GM12878 (cell line): Measurements from ENCODE around the gene BZW1. TPM values are rescaled to one million over a fixed set of nuclear protein-coding genes. Genes with fewer than 3 reads are reported as not detected.

Experiments
- ATAC-seq: fragments of 200-7000 bp; cut with Tn5 transposase; 3 replicates; pipeline ENCODE4 v1.9.1; 2020; ENCODE audit warnings: mild to moderate bottlenecking, moderate library complexity
- BruUV-seq: library from RNA; stranded (reverse); fragments of 400-500 nt; replicated peaks from 2 replicates; lab custom pipeline; 2021; lab: Mats Ljungman, UMichigan
- CTCF ChIA-PET: fragments of 300-600 bp; sonication (Branson Sonifier 250); formaldehyde crosslinking; extraction: SDS; loops from one replicate; lab custom pipeline; 2021; ENCODE audit warnings: inconsistent platforms; lab: Yijun Ruan, JAX
- POLR2A ChIA-PET: fragments of 350-600 bp; formaldehyde crosslinking; extraction: SDS; loops from one replicate; lab custom pipeline; 2021; ENCODE audit warnings: inconsistent platforms; lab: Charles Lee
- RAD21 ChIA-PET: fragments of 300-600 bp; sonication (Branson Sonifier 250); formaldehyde crosslinking; loops from one replicate; lab custom pipeline; 2023; ENCODE audit warnings: antibody characterized with exemption; ENCODE audit not compliant: unreplicated experiment; lab: Charles Lee
- SMC1A ChIA-PET: fragments of 300-600 bp; sonication (Branson Sonifier 250); formaldehyde crosslinking; loops from one replicate; lab custom pipeline; 2023; ENCODE audit not compliant: unreplicated experiment, uncharacterized antibody; lab: Charles Lee
- DNase-seq: peaks from one replicate; pipeline ENCODE4 v3.0.0-alpha.2; 2011; ENCODE audit warnings: low read depth, low spot score
- FAIRE-seq: peaks from 3 replicates; lab custom pipeline; 2011; peaks lifted over from hg19 to GRCh38; lab: Jason Lieb, UNC
- H2AFZ ChIP-seq: 2 replicates; pipeline ENCODE4 v1.6.0; 2011; ENCODE audit warnings: low read depth, low read length, control low read depth; ENCODE audit not compliant: control insufficient read depth
- H3K27ac ChIP-seq: 2 replicates; pipeline ENCODE4 v1.5.1; 2011; ENCODE audit warnings: control low read depth; ENCODE audit not compliant: control insufficient read depth, insufficient read depth
- H3K27me3 ChIP-seq, 2 experiments: replicated peaks in 1 of 2; 2 replicates each; pipeline versions ENCODE4 v1.6.0 to v1.6.1; 2011; ENCODE audit warnings: low read length in 1 of 2; ENCODE audit not compliant: control insufficient read depth in 2 of 2, insufficient read depth in 2 of 2
- H3K36me3 ChIP-seq, 2 experiments: 2 replicates each; pipeline ENCODE4 v1.5.1; 2011; ENCODE audit warnings: low read length in 1 of 2; ENCODE audit not compliant: control insufficient read depth in 2 of 2, insufficient read depth in 2 of 2
- H3K4me1 ChIP-seq: 2 replicates; pipeline ENCODE4 v1.6.1; 2011; ENCODE audit warnings: mild to moderate bottlenecking, low read length, moderate library complexity, mixed read lengths; ENCODE audit not compliant: control insufficient read depth, insufficient read depth
- H3K4me2 ChIP-seq: 2 replicates; pipeline ENCODE4 v1.6.0; 2011; ENCODE audit warnings: control low read depth; ENCODE audit not compliant: control insufficient read depth, insufficient read depth
- H3K4me3 ChIP-seq: fragments of 200-600 bp; sonication (generic); 2 replicates; pipeline ENCODE4 v1.5.1; 2016
- H3K79me2 ChIP-seq: 2 replicates; pipeline ENCODE4 v1.6.0; 2011; ENCODE audit warnings: low read length; ENCODE audit not compliant: control insufficient read depth, insufficient read depth
- H3K9ac ChIP-seq: 2 replicates; pipeline ENCODE4 v1.8.0; 2011; ENCODE audit warnings: low read length, control low read depth, mixed read lengths; ENCODE audit not compliant: control insufficient read depth, insufficient read depth
- H3K9me3 ChIP-seq: replicated peaks from 3 replicates; pipeline ENCODE4 v1.5.1; 2011; ENCODE audit warnings: mild to moderate bottlenecking, low read length; ENCODE audit not compliant: control insufficient read depth, insufficient read depth
- H4K20me1 ChIP-seq: 2 replicates; pipeline ENCODE4 v1.6.0; 2011; ENCODE audit not compliant: control insufficient read depth, insufficient read depth
- BCL11A ChIP-seq: IDR thresholded peaks from 2 replicates; pipeline ENCODE4 v1.6.1; 2011; ENCODE audit warnings: low read depth, low read length
- DPF2 ChIP-seq: fragments of 450-650 bp; IDR thresholded peaks from 2 replicates; pipeline ENCODE4 v1.6.1; 2017; ENCODE audit warnings: mild to moderate bottlenecking
- EZH2 ChIP-seq: IDR thresholded peaks from 2 replicates; pipeline ENCODE4 v1.6.1; 2012; ENCODE audit warnings: low read depth, mild to moderate bottlenecking, control low read depth, inconsistent platforms, low read length, borderline replicate concordance; ENCODE audit not compliant: control insufficient read depth
- KDM1A ChIP-seq: fragments of 200-600 bp; sonication (generic); IDR thresholded peaks from 2 replicates; pipeline ENCODE4 v1.6.1; 2016; ENCODE audit warnings: borderline replicate concordance
- MYB ChIP-seq: fragments of 150-350 bp; IDR thresholded peaks from 2 replicates; pipeline ENCODE4 v1.6.1; 2014; ENCODE audit warnings: mild to moderate bottlenecking, low read depth, low read length, borderline replicate concordance
- NFIC ChIP-seq: IDR thresholded peaks from 2 replicates; pipeline ENCODE4 v1.6.1; 2012; ENCODE audit warnings: low read depth, mild to moderate bottlenecking, inconsistent platforms, low read length, moderate library complexity
- NFXL1 ChIP-seq: fragments of 450-650 bp; IDR thresholded peaks from 2 replicates; pipeline ENCODE4 v1.6.1; 2017; ENCODE audit warnings: antibody characterized with exemption, mild to moderate bottlenecking, borderline replicate concordance
- NFYA ChIP-seq: IDR thresholded peaks from 2 replicates; pipeline ENCODE4 v1.6.1; 2011; ENCODE audit warnings: low read depth, mild to moderate bottlenecking, low read length, improper control_type of control experiment, borderline replicate concordance
- SMAD5 ChIP-seq: IDR thresholded peaks from 2 replicates; pipeline ENCODE4 v1.6.1; 2016; ENCODE audit warnings: antibody characterized with exemption, low read depth
- SP1 ChIP-seq: IDR thresholded peaks from one replicate; pipeline ENCODE4 v1.6.1; 2011; ENCODE audit warnings: low read depth, low read length
- STAT1 ChIP-seq: fragments of 450-650 bp; conservative IDR thresholded peaks from 2 replicates; pipeline ENCODE4 v1.6.1; 2014; ENCODE audit warnings: antibody characterized with exemption, mild to moderate bottlenecking
- TAF1 ChIP-seq: IDR thresholded peaks from 2 replicates; pipeline ENCODE4 v1.6.1; 2011; ENCODE audit warnings: mild to moderate bottlenecking, low read depth, low read length, borderline replicate concordance
- WGBS: methylation state at CpG from one replicate; pipeline ENCODE4 v1.1.6; 2016; ENCODE audit warnings: low lambda C conversion rate; ENCODE audit not compliant: insufficient replicate concordance, insufficient coverage; ENCODE audit errors: missing lambda C conversion rate; 5-methylcytosine and 5-hydroxymethylcytosine counted together
- in situ Hi-C: fragments of 300-500 bp; cut with MboI; formaldehyde crosslinking; loops from 9 replicates; pipeline ENCODE4 v1.14.3; 2018; ENCODE audit warnings: mixed read lengths
- intact Hi-C: fragments of 100-400 bp; cut with micrococcal nuclease; formaldehyde crosslinking; loops from one replicate; pipeline ENCODE4 v1.14.2; 2022; ENCODE audit not compliant: unreplicated experiment
- polyA plus RNA-seq, 11 experiments: library from polyadenylated mRNA; depleted of rRNA in 4 of 11; unstranded in 6 of 11; stranded (reverse) in 5 of 11; fragments of >200 nt; fragmentation: Nextera tagmentation in 4 of 11; fragmentation: Illumina TruSeq in 1 of 11; extraction: Ambion mirVana in 4 of 11; extraction: Trizol in 1 of 11; gene quantifications; 1 replicate in 1 of 11; 2 replicates in 10 of 11; pipeline versions ENCODE4 v1.2.1 to v1.2.3, GENCODE V29; 2011 to 2016; ENCODE audit warnings: inconsistent platforms in 2 of 11, missing spikeins in 2 of 11, low read depth in 1 of 11
- total RNA-seq, 4 experiments: library from RNA; depleted of rRNA in 3 of 4; stranded (reverse); fragments of >200 nt in 3 of 4; fragmentation: Illumina TruSeq in 1 of 4; extraction: Trizol in 1 of 4; gene quantifications; 2 replicates each; pipeline versions ENCODE4 v1.2.1 to v1.2.3, GENCODE V29; 2013 to 2021
- TF ChIP-seq, protein P1 (sequence below): fragments of 450-650 bp; IDR thresholded peaks from 2 replicates; pipeline ENCODE4 v1.6.1; 2017; ENCODE audit warnings: antibody characterized with exemption, mild to moderate bottlenecking, moderate library complexity
- TF ChIP-seq, protein P2 (sequence below): IDR thresholded peaks from 2 replicates; pipeline ENCODE4 v1.6.1; 2012; ENCODE audit warnings: improper control_type of control experiment, low read depth, low read length; ENCODE audit not compliant: insufficient replicate concordance
- TF ChIP-seq, protein P3 (sequence below): fragments of 450-650 bp; IDR thresholded peaks from 2 replicates; pipeline ENCODE4 v1.6.1; 2017; ENCODE audit warnings: low read depth, mild to moderate bottlenecking, moderate library complexity

Gene BZW1
- total and polyA plus RNA-seq, 10 of the 15 experiments (the other 5 are each of a cell fraction or from before 2014, with no cell fraction given): 186 to 349 (median 269) TPM

DNA sequence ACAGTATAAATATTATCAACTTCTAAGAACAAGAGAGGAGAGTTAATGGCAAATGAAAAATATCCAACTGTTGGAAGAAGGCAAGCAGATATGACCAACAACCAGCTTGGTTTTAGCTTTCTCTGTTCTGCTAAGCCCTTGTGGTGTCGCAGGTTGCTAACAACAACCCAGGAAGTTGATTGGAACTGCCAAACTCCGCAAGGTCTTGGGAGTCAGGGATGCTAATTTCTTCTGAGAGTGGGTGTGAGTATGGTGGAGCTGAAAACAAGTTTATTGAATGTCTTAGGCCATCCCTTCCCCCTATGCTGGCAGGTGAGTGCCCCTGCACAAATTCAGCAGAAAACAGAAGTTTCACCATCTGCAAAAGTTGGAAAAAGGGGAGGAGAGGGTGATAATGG lies 17.5 kb downstream of the BZW1 start:
- WGBS: 100% methylated on average over 2 of the region's 2 CpGs
- POLR2A ChIA-PET: interaction anchor here (1.5 kb wide), 1 partner anchor 15 kb away, joined by 4 read pairs; no protein-coding TSS in a partner anchor
- TF ChIP-seq, protein P1, sequence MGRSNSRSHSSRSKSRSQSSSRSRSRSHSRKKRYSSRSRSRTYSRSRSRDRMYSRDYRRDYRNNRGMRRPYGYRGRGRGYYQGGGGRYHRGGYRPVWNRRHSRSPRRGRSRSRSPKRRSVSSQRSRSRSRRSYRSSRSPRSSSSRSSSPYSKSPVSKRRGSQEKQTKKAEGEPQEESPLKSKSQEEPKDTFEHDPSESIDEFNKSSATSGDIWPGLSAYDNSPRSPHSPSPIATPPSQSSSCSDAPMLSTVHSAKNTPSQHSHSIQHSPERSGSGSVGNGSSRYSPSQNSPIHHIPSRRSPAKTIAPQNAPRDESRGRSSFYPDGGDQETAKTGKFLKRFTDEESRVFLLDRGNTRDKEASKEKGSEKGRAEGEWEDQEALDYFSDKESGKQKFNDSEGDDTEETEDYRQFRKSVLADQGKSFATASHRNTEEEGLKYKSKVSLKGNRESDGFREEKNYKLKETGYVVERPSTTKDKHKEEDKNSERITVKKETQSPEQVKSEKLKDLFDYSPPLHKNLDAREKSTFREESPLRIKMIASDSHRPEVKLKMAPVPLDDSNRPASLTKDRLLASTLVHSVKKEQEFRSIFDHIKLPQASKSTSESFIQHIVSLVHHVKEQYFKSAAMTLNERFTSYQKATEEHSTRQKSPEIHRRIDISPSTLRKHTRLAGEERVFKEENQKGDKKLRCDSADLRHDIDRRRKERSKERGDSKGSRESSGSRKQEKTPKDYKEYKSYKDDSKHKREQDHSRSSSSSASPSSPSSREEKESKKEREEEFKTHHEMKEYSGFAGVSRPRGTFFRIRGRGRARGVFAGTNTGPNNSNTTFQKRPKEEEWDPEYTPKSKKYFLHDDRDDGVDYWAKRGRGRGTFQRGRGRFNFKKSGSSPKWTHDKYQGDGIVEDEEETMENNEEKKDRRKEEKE: no peak
- TF ChIP-seq, protein P2, sequence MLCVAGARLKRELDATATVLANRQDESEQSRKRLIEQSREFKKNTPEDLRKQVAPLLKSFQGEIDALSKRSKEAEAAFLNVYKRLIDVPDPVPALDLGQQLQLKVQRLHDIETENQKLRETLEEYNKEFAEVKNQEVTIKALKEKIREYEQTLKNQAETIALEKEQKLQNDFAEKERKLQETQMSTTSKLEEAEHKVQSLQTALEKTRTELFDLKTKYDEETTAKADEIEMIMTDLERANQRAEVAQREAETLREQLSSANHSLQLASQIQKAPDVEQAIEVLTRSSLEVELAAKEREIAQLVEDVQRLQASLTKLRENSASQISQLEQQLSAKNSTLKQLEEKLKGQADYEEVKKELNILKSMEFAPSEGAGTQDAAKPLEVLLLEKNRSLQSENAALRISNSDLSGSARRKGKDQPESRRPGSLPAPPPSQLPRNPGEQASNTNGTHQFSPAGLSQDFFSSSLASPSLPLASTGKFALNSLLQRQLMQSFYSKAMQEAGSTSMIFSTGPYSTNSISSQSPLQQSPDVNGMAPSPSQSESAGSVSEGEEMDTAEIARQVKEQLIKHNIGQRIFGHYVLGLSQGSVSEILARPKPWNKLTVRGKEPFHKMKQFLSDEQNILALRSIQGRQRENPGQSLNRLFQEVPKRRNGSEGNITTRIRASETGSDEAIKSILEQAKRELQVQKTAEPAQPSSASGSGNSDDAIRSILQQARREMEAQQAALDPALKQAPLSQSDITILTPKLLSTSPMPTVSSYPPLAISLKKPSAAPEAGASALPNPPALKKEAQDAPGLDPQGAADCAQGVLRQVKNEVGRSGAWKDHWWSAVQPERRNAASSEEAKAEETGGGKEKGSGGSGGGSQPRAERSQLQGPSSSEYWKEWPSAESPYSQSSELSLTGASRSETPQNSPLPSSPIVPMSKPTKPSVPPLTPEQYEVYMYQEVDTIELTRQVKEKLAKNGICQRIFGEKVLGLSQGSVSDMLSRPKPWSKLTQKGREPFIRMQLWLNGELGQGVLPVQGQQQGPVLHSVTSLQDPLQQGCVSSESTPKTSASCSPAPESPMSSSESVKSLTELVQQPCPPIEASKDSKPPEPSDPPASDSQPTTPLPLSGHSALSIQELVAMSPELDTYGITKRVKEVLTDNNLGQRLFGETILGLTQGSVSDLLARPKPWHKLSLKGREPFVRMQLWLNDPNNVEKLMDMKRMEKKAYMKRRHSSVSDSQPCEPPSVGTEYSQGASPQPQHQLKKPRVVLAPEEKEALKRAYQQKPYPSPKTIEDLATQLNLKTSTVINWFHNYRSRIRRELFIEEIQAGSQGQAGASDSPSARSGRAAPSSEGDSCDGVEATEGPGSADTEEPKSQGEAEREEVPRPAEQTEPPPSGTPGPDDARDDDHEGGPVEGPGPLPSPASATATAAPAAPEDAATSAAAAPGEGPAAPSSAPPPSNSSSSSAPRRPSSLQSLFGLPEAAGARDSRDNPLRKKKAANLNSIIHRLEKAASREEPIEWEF: no peak
- TF ChIP-seq NFIC (no peak), BCL11A (no peak), SP1 (no peak), KDM1A (no peak), NFYA (no peak), SMAD5 (no peak), TAF1 (no peak), DPF2 (no peak), STAT1 (no peak), MYB (no peak), EZH2 (no peak), NFXL1 (no peak)
- TF ChIP-seq, protein P3, sequence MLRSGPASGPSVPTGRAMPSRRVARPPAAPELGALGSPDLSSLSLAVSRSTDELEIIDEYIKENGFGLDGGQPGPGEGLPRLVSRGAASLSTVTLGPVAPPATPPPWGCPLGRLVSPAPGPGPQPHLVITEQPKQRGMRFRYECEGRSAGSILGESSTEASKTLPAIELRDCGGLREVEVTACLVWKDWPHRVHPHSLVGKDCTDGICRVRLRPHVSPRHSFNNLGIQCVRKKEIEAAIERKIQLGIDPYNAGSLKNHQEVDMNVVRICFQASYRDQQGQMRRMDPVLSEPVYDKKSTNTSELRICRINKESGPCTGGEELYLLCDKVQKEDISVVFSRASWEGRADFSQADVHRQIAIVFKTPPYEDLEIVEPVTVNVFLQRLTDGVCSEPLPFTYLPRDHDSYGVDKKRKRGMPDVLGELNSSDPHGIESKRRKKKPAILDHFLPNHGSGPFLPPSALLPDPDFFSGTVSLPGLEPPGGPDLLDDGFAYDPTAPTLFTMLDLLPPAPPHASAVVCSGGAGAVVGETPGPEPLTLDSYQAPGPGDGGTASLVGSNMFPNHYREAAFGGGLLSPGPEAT: no peak

More for the DNA sequence above, 17.5 kb downstream of the BZW1 start:
- RAD21 ChIA-PET: no interaction called here
- intact Hi-C loops (no loop called here), in situ Hi-C loops (no loop called here)
- BruUV-seq: no TSS peak
- Histone ChIP-seq H2AFZ (no peak overlapping the region), H3K9ac (no peak overlapping the region), H4K20me1 (no peaks in the 10 kb centered on the region), H3K27me3 (no peaks in the 10 kb centered on the region), H3K79me2 (no peaks in the 10 kb centered on the region), H3K4me1 (no peaks in the 10 kb centered on the region), H3K4me2 (no peak overlapping the region), H3K27ac (no peak overlapping the region), H3K36me3 (no peaks in the 10 kb centered on the region; a peak in 1 of 4 replicates), H3K9me3 (no peaks in the 10 kb centered on the region), H3K4me3 (no peak overlapping the region)
- SMC1A ChIA-PET: interaction anchor here (1.2 kb wide), 1 partner anchor 20 kb away, joined by 4 read pairs; no protein-coding TSS in a partner anchor
- CTCF ChIA-PET: no interaction called here
- ATAC-seq (no peak; the same call in 2 of the 3 replicates), FAIRE-seq (no peak), DNase-seq (no peak)
